Keratinocyte (primary cell): ENCODE results near the gene GRHL3. TPM values are rescaled to one million over a fixed set of nuclear protein-coding genes. Genes with fewer than 3 reads are reported as not detected.

Experiments used
- DNase-seq: peaks from one replicate; pipeline ENCODE4 v3.0.0-alpha.2; 2011; ENCODE audit warnings: low read depth, missing footprints, low spot score
- FAIRE-seq: peaks from 2 replicates; lab custom pipeline; 2011; peaks lifted over from hg19 to GRCh38; lab: Jason Lieb, UNC
- H2AFZ ChIP-seq: 2 replicates; pipeline ENCODE4 v1.6.0; 2012; ENCODE audit warnings: low read length, control low read depth, inconsistent platforms; ENCODE audit not compliant: control insufficient read depth
- H3K27ac ChIP-seq: 2 replicates; pipeline ENCODE4 v1.5.1; 2011; ENCODE audit warnings: low read length; ENCODE audit not compliant: control insufficient read depth, insufficient read depth
- H3K27me3 ChIP-seq: 3 replicates; pipeline ENCODE4 v1.6.0; 2011; ENCODE audit warnings: low read length; ENCODE audit not compliant: control insufficient read depth, insufficient read depth; ENCODE audit errors: extremely low read depth
- H3K36me3 ChIP-seq, 2 experiments: 2 replicates in 1 of 2; 3 replicates in 1 of 2; pipeline ENCODE4 v1.5.1; 2011; ENCODE audit warnings: low read length in 2 of 2, mild to moderate bottlenecking in 1 of 2; ENCODE audit not compliant: control insufficient read depth in 2 of 2, insufficient read depth in 2 of 2; ENCODE audit errors: extremely low read depth in 1 of 2
- H3K4me1 ChIP-seq: 3 replicates; pipeline ENCODE4 v1.5.1; 2011; ENCODE audit warnings: low read length; ENCODE audit not compliant: control insufficient read depth, insufficient read depth; ENCODE audit errors: extremely low read depth
- H3K4me2 ChIP-seq: 3 replicates; pipeline ENCODE4 v1.6.0; 2011; ENCODE audit warnings: low read depth, low read length; ENCODE audit not compliant: control insufficient read depth, insufficient read depth; ENCODE audit errors: extremely low read depth
- H3K4me3 ChIP-seq, 3 experiments: fragments of 200-600 bp in 1 of 3; sonication (generic) in 1 of 3; 2 replicates in 2 of 3; 3 replicates in 1 of 3; pipeline ENCODE4 v1.5.1; 2011 to 2016; ENCODE audit warnings: low read length in 3 of 3, mild to moderate bottlenecking in 3 of 3, control low read depth in 2 of 3, inconsistent platforms in 1 of 3, low read depth in 1 of 3, mixed read lengths in 1 of 3, mixed run types in 1 of 3, moderate library complexity in 1 of 3; ENCODE audit not compliant: control insufficient read depth in 2 of 3, insufficient read depth in 2 of 3; ENCODE audit errors: extremely low read depth in 1 of 3
- H3K79me2 ChIP-seq: 2 replicates; pipeline ENCODE4 v1.6.0; 2012; ENCODE audit warnings: low read length; ENCODE audit not compliant: control insufficient read depth, insufficient read depth
- H3K9ac ChIP-seq: 3 replicates; pipeline ENCODE4 v1.6.0; 2011; ENCODE audit warnings: low read length; ENCODE audit not compliant: control insufficient read depth, insufficient read depth; ENCODE audit errors: extremely low read depth
- H3K9me1 ChIP-seq: 3 replicates; pipeline ENCODE4 v1.6.0; 2011; ENCODE audit warnings: low read length; ENCODE audit not compliant: control insufficient read depth, insufficient read depth; ENCODE audit errors: extremely low read depth
- H3K9me3 ChIP-seq: 2 replicates; pipeline ENCODE4 v1.5.1; 2012; ENCODE audit warnings: low read depth, low read length; ENCODE audit not compliant: control insufficient read depth
- H4K20me1 ChIP-seq: 3 replicates; pipeline ENCODE4 v1.6.0; 2011; ENCODE audit warnings: low read length; ENCODE audit not compliant: control insufficient read depth, insufficient read depth; ENCODE audit errors: extremely low read depth
- CTCF ChIP-seq, 3 experiments: IDR thresholded peaks in 1 of 3; conservative IDR thresholded peaks in 1 of 3; optimal IDR thresholded peaks in 1 of 3; 2 replicates in 2 of 3; 3 replicates in 1 of 3; pipeline versions ENCODE3 to v1.5.1; 2011; ENCODE audit warnings: low read length in 3 of 3, mild to moderate bottlenecking in 3 of 3, moderate library complexity in 2 of 3, control low read depth in 1 of 3, inconsistent platforms in 1 of 3; ENCODE audit not compliant: insufficient read depth in 2 of 3; ENCODE audit errors: extremely low read depth in 1 of 3
- EZH2 ChIP-seq: IDR thresholded peaks from one replicate; pipeline ENCODE4 v1.6.1; 2012; ENCODE audit warnings: inconsistent platforms, mild to moderate bottlenecking, low read length, moderate library complexity
- dilution Hi-C: fragments of 300-500 bp; cut with MboI; formaldehyde crosslinking; loops from one replicate; pipeline ENCODE4 v1.7.0; 2020; ENCODE audit warnings: low sequenced_read_pairs; ENCODE audit not compliant: extremely low pct_ligation_motif_present
- polyA plus RNA-seq, 5 experiments: library from polyadenylated mRNA; depleted of rRNA in 3 of 5; stranded (reverse) in 3 of 5; stranded (forward) in 1 of 5; unstranded in 1 of 5; fragments of >200 nt; gene quantifications; 1 replicate in 1 of 5; 2 replicates in 3 of 5; 3 replicates in 1 of 5; pipeline versions ENCODE4 v1.2.1 to v1.2.3, GENCODE V29; 2011 to 2012; ENCODE audit warnings: missing spikeins in 2 of 5, low read depth in 1 of 5, low replicate concordance in 1 of 5

The GRHL3 gene
- polyA plus RNA-seq, 1 donor (not counting 4 experiments of a cell fraction or from before 2014, with no cell fraction given), result 13.0 TPM

- no peak overlapping the region for H3K4me2 ChIP-seq
- no peaks in the 10 kb centered on the region for H3K4me1 ChIP-seq
- H3K79me2 ChIP-seq, result no peaks in the 10 kb centered on the region
- DNase-seq (no peak), FAIRE-seq (no peak)
- H3K27me3 ChIP-seq, result no peaks in the 10 kb centered on the region
- no peak overlapping the region for H3K27ac ChIP-seq
- H4K20me1 ChIP-seq, result no peaks in the 10 kb centered on the region
- dilution Hi-C loops, result no loop called here
- no peak overlapping the region for H3K4me3 ChIP-seq
- no peak overlapping the region for H3K9ac ChIP-seq
- H3K9me3 ChIP-seq, result no peaks in the 10 kb centered on the region
- no peak overlapping the region for H2AFZ ChIP-seq
- H3K36me3 ChIP-seq, result peaks cover 5 to 19% of the 10 kb centered on the region in 2 experiments
- H3K9me1 ChIP-seq, result no peaks in the 10 kb centered on the region
- TF ChIP-seq EZH2, result no peak
- no peak for TF ChIP-seq CTCF (optimal IDR thresholded peaks at IDR 0.05 in 1 of 3, IDR thresholded peaks at IDR 0.05 in 1 of 3, conservative IDR thresholded peaks at IDR 0.05 in 1 of 3; ENCODE audit: extremely low read depth in 1 of 3, insufficient read depth in 2 of 3, low read length in 3 of 3)
Observed at GRCh38 chr1:24357038-24357437, 37.9 kb downstream of the GRHL3 start.

DNA sequence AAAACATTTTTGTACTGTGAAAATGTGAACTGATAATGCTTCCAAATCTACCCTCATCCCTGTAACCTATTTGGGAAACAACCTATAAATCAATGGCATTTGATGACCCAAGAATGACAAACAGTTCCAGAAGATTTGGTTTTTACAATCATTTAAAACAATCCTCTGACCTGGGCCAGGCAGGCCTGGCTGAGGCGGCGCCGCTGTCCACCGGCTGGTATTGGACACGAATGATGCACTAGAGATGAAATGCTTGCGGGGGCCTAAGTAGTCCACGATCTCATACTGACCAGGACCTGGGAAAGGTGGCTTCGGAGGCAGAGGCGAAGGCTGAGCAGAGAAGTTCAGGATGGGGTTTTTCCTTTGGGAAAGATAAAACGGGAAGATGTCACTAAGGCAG, 41.5 kb downstream of the GRHL3 start:
- Histone ChIP-seq H3K27me3 (no peaks in the 10 kb centered on the region), H3K4me3 (no peak overlapping the region), H3K9me1 (no peaks in the 10 kb centered on the region), H3K79me2 (no peaks in the 10 kb centered on the region), H3K9ac (no peak overlapping the region), H3K36me3 (peaks cover 5 to 11% of the 10 kb centered on the region in 2 experiments), H3K9me3 (no peaks in the 10 kb centered on the region), H3K4me2 (no peak overlapping the region), H3K27ac (no peak overlapping the region), H2AFZ (no peak overlapping the region), H3K4me1 (peaks cover 34% of the 10 kb centered on the region), H4K20me1 (no peaks in the 10 kb centered on the region)
- FAIRE-seq (no peak), DNase-seq (no peak)
- dilution Hi-C loops, result no loop called here
- TF ChIP-seq EZH2 (no peak), CTCF (optimal IDR thresholded peaks at IDR 0.05 in 1 of 3, IDR thresholded peaks at IDR 0.05 in 1 of 3, conservative IDR thresholded peaks at IDR 0.05 in 1 of 3; ENCODE audit: extremely low read depth in 1 of 3, insufficient read depth in 2 of 3, low read length in 3 of 3) (no peak)
